Mesothelial cell of epicardium (in vitro differentiated cells): Measurements from ENCODE around the gene CACNA1B. TPM values are rescaled to one million over a fixed set of nuclear protein-coding genes. Genes with fewer than 3 reads are reported as not detected.

Source experiments
- DNase-seq, 2 experiments: peaks; one replicate each; pipeline ENCODE4 v3.0.0; 2021; ENCODE audit warnings: low spot score in 2 of 2; ENCODE audit not compliant: unreplicated experiment in 2 of 2
- H3K27ac Mint-ChIP-seq: 2 replicates; pipeline ENCODE4 v1.8.0; 2021; ENCODE audit warnings: mixed read lengths
- H3K27me3 Mint-ChIP-seq: 2 replicates; pipeline ENCODE4 v1.8.0; 2021; ENCODE audit warnings: low read depth, mixed read lengths
- H3K36me3 Mint-ChIP-seq: 2 replicates; pipeline ENCODE4 v1.8.0; 2021; ENCODE audit warnings: mixed read lengths
- H3K4me1 Mint-ChIP-seq: 2 replicates; pipeline ENCODE4 v1.8.0; 2021; ENCODE audit warnings: mixed read lengths
- H3K4me3 Mint-ChIP-seq: 2 replicates; pipeline ENCODE4 v1.8.0; 2021; ENCODE audit warnings: mild to moderate bottlenecking, moderate library complexity, mixed read lengths
- H3K9me3 Mint-ChIP-seq: 2 replicates; pipeline ENCODE4 v1.8.0; 2021; ENCODE audit warnings: mixed read lengths
- CTCF ChIP-seq: fragments of 200-600 bp; sonication (generic); IDR thresholded peaks from one replicate; pipeline ENCODE4 v1.5.0; 2021; ENCODE audit warnings: antibody characterized with exemption; ENCODE audit not compliant: unreplicated experiment
- total RNA-seq: library from RNA; stranded (reverse); gene quantifications from 3 replicates; pipeline ENCODE4 v1.2.1, GENCODE V29; 2021

The CACNA1B gene
- total RNA-seq, 1 donor from 2014 or later = 0.87 TPM

DNA sequence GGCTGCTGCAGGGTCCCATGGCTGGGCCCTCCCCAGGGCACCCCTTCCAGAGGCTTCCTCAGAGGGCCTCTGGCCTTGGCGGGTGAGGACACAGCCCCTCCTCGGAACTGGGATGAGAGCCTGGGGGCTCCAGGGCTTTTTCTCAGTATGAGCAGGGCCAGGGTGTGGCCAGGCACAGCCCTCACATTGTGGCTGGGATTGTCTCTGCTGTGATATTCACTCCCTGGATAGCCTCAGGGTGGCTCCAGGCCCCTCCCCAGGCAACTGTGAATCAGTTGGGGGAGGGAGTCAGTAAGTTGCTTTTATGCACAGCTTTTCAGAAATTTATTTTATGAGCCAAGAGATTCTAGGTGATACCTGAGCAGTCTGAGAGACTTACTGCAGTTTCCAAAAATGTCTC, 135.7 kb downstream of the CACNA1B start:
- peaks cover 19% of the 10 kb centered on the region for H3K27me3 Mint-ChIP-seq
- H3K27ac Mint-ChIP-seq = no peak overlapping the region
- no peaks in the 10 kb centered on the region for H3K9me3 Mint-ChIP-seq
- no peak for DNase-seq
- no peak for TF ChIP-seq CTCF
- no peak overlapping the region for H3K4me3 Mint-ChIP-seq
- no peaks in the 10 kb centered on the region for H3K4me1 Mint-ChIP-seq
- H3K36me3 Mint-ChIP-seq = no peaks in the 10 kb centered on the region

GRCh38 chr9:138013836-138014562, 136.4 kb downstream of the CACNA1B start:
- H3K9me3 Mint-ChIP-seq = no peaks in the 10 kb centered on the region
- no peak overlapping the region for H3K27ac Mint-ChIP-seq
- H3K4me1 Mint-ChIP-seq = no peaks in the 10 kb centered on the region
- DNase-seq = no peak
- H3K4me3 Mint-ChIP-seq = no peak overlapping the region
- peaks cover 19% of the 10 kb centered on the region for H3K27me3 Mint-ChIP-seq
- TF ChIP-seq CTCF = no peak
- H3K36me3 Mint-ChIP-seq = no peaks in the 10 kb centered on the region

GRCh38 chr9:138014563-138014945, 137.0 kb downstream of the CACNA1B start:
- Mint-ChIP-seq H3K4me3 (no peak overlapping the region), H3K36me3 (no peaks in the 10 kb centered on the region), H3K27me3 (peaks cover 17% of the 10 kb centered on the region), H3K9me3 (no peaks in the 10 kb centered on the region), H3K4me1 (no peaks in the 10 kb centered on the region), H3K27ac (no peak overlapping the region)
- no peak for TF ChIP-seq CTCF
- DNase-seq = no peak

DNA sequence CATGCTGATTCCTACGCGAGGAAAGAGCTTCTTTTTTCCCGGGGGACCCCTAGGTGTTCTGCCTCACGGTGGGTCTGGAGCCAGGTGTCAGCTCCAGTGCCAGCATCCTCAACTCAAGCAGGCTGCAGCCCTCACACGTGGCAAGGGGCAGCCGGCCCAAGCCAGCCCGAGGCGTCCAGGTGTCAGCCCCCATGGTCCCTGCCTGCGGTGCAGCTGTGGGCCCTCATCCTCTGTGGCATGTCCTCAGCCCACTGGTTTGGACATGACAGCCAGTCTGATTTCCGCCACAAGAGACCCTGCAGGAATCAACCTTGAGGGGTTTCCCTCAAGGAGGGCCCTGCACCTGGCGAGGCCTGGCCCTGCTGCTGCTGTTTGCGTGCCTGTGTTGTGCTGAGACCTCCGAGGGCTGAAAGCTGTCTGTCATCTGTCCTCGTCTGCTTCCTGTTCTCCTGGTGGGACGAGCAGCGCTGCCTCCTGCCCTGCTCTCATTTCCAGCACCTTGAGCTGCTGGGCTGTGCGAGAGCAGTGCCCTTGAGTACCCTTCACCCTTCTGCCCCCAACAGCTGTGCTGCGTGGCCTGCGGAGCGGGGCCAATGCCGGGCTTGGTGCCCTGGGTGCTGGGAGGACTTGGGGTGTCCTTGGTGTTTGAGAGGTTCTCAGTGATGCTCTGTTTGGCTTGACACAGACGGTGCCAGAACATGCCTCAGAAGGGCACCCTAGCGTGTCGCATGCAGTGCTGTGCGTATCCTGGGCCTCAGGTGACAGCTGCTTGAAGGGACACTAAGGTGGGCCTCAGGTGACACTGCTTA, 137.6 kb downstream of the CACNA1B start:
- H3K4me1 Mint-ChIP-seq = no peaks in the 10 kb centered on the region
- no peak overlapping the region for H3K27ac Mint-ChIP-seq
- no peak for DNase-seq
- no peaks in the 10 kb centered on the region for H3K36me3 Mint-ChIP-seq
- H3K4me3 Mint-ChIP-seq = no peak overlapping the region
- no peaks in the 10 kb centered on the region for H3K9me3 Mint-ChIP-seq
- H3K27me3 Mint-ChIP-seq = peaks cover 18% of the 10 kb centered on the region
- no peak for TF ChIP-seq CTCF

DNA sequence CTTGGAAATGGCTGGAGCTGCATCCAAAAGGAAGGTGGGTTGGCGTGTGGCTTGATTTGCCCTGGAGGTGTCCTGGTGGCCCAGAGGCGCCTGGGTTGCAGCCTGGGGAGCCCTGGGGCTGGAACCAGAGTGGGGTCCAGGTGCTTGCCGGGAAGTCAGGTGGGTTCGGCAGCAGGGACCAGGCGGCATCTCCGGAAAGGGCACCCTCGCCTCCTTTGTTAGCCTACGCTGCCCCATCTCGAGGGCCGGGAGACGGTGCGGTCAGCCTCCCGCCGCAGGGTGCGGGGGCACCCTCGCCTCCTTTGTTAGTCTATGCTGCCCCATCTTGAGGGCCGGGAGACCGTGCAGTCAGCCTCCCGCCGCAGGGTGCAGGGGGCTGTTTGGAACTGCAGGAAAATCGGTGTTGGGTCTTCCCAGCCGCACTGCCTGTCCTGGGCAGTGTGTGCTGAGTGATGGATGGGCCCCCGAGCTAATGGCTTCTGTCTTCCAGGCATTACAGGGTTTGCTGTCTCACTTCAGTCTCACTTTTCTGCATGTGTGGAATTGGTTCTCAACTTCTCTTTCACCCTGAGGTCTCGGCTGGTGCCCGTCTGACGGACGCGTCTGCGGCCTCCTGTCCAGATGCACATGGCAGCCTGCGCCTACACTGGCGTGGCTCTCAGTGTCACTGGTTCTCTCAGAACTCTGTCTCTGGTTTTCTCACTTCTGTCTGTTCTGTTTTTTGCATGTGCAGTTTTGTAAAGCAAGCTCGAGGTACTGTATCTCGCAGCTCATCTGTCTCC, 139.0 kb downstream of the CACNA1B start:
- H3K9me3 Mint-ChIP-seq = no peaks in the 10 kb centered on the region
- TF ChIP-seq CTCF = no peak
- no peak for DNase-seq

More for the DNA sequence above, 139.0 kb downstream of the CACNA1B start:
- no peaks in the 10 kb centered on the region for H3K36me3 Mint-ChIP-seq
- no peaks in the 10 kb centered on the region for H3K4me1 Mint-ChIP-seq
- H3K4me3 Mint-ChIP-seq = no peak overlapping the region
- H3K27ac Mint-ChIP-seq = no peak overlapping the region
- peaks cover 22% of the 10 kb centered on the region for H3K27me3 Mint-ChIP-seq
